Activated CD4-positive, alpha-beta memory T cell treated with anti-CD3 and anti-CD28 coated beads for 36 hours (primary cell): ENCODE results near the gene PHB1. TPM values are rescaled to one million over a fixed set of nuclear protein-coding genes. Genes with fewer than 3 reads are reported as not detected.

Source experiments
- CTCF ChIA-PET: fragments of 350-600 bp; sonication (Branson Sonifier 250); formaldehyde crosslinking; loops from one replicate; lab custom pipeline; 2021; ENCODE audit warnings: antibody characterized with exemption, inconsistent platforms; lab: Charles Lee
- POLR2A ChIA-PET: fragments of 350-600 bp; sonication (Branson Sonifier 250); formaldehyde crosslinking; loops from one replicate; lab custom pipeline; 2021; ENCODE audit warnings: antibody characterized with exemption; lab: Charles Lee
- DNase-seq: peaks from one replicate; pipeline ENCODE4 v3.0.0-alpha.2; 2020
- H3K27ac Mint-ChIP-seq: one replicate; pipeline ENCODE4 v1.8.0; 2021; ENCODE audit warnings: mixed read lengths
- H3K27me3 Mint-ChIP-seq: one replicate; pipeline ENCODE4 v1.8.0; 2021; ENCODE audit warnings: mixed read lengths
- H3K36me3 Mint-ChIP-seq: one replicate; pipeline ENCODE4 v1.8.0; 2021; ENCODE audit warnings: mixed read lengths
- H3K4me1 Mint-ChIP-seq: one replicate; pipeline ENCODE4 v1.8.0; 2021; ENCODE audit warnings: low read depth, mixed read lengths
- H3K4me3 Mint-ChIP-seq: one replicate; pipeline ENCODE4 v1.8.0; 2021; ENCODE audit warnings: mild to moderate bottlenecking, mixed read lengths
- H3K9me3 Mint-ChIP-seq: one replicate; pipeline ENCODE4 v1.8.0; 2021; ENCODE audit warnings: mixed read lengths
- intact Hi-C: fragments of 100-400 bp; cut with micrococcal nuclease; formaldehyde crosslinking; loops from one replicate; pipeline ENCODE4 v1.15.1; 2023
- total RNA-seq, 2 experiments: library from RNA; stranded (reverse); gene quantifications; one replicate each; pipeline ENCODE4 v1.2.3, GENCODE V29; 2021

PHB1 gene
- total RNA-seq: 100 to 1,000 TPM; 280 to 295 TPM

- ChIA-PET CTCF (interaction anchor here (0.7 to 8.8 kb wide), 7 partner anchors 46 to 291 kb away, joined by 3 to 167 read pairs (median 3); no protein-coding TSS in a partner anchor), POLR2A (no interaction called here)
- H3K27ac Mint-ChIP-seq: peak within 1 kb of the TSS; percentile 76
- H3K4me3 Mint-ChIP-seq: peak within 1 kb of the TSS; percentile 97
- H3K9me3 Mint-ChIP-seq: no peaks in the 10 kb centered on the region
- H3K4me1 Mint-ChIP-seq: peaks cover 19% of the 10 kb centered on the region
- H3K36me3 Mint-ChIP-seq: peaks cover 22% of the 10 kb centered on the region
- H3K27me3 Mint-ChIP-seq: no peaks in the 10 kb centered on the region
- intact Hi-C loops: loop anchor here (5.0 to 10.0 kb wide), 3 partner anchors 260 to 370 kb away; partner anchors contain the start of genes KAT7 and SPOP
- peak; percentile 98 for DNase-seq
These were observed at the start of gene PHB1 for GRCh38 chr17:49414622-49415350. Gene PHB1 (minus strand): TSS chr17:49414882. CDS start chr17:49413264, 1,618 bp downstream.

DNA sequence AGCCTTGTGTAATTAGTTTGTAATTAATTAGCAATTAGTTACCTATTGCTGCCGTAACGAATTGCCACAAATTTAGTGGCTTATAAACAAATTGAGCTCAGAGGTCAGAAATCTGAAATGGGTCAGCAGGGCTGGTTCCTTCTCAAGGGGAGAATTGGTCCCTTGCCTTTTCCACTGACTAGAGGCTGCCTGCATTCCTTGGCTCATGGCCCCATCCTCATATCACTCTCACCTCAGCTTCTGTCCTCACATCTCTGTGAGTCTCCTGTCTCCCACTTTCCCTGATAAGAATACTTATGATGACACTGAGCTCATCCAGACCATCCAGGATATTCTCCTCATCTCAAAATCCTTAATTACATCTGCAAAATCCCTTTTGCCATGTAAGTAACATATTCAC, 49.4 kb upstream of the PHB1 start:
- intact Hi-C loops: no loop called here
- Mint-ChIP-seq H3K4me1 (no peaks in the 10 kb centered on the region), H3K27me3 (peaks cover 37% of the 10 kb centered on the region), H3K36me3 (no peaks in the 10 kb centered on the region), H3K27ac (no peak overlapping the region), H3K4me3 (no peak overlapping the region), H3K9me3 (peaks cover 8% of the 10 kb centered on the region)
- CTCF ChIA-PET: interaction anchor here (1.3 kb wide), 1 partner anchor 32 kb away, joined by 3 read pairs; no protein-coding TSS in a partner anchor
- no peak for DNase-seq
- POLR2A ChIA-PET: no interaction called here

- no peaks in the 10 kb centered on the region for H3K4me1 Mint-ChIP-seq
- no peak overlapping the region for H3K4me3 Mint-ChIP-seq
- ChIA-PET CTCF (interaction anchor here (1.9 kb wide), 1 partner anchor 94 kb away, joined by 9 read pairs; no protein-coding TSS in a partner anchor), POLR2A (no interaction called here)
- H3K27ac Mint-ChIP-seq: no peak overlapping the region
- peaks cover 8% of the 10 kb centered on the region for H3K9me3 Mint-ChIP-seq
- no peak for DNase-seq
- peaks cover 40% of the 10 kb centered on the region for H3K27me3 Mint-ChIP-seq
- no peaks in the 10 kb centered on the region for H3K36me3 Mint-ChIP-seq
- intact Hi-C loops: no loop called here
These were observed 46.9 kb upstream of the PHB1 start for GRCh38 chr17:49461580-49461979.

DNA sequence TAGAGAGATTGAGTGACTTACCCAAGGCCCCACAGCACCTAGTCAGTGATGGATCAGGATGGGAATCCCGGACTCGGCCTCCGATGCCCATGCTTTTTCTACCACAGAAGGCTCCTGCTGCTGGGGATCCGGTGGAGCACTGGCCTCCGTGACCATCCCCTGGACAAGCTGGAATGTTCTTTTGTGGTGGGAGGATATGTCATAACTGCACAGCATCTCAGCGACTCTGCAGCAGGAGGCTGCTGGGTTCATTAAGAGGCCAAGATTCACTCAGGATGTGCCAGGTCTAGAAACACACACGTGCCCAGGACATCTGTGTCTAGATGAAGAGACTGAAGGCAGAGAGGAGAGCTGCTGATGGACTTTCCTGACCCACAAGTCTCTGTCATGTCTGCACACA, 45.7 kb upstream of the PHB1 start:
- H3K27me3 Mint-ChIP-seq: peaks cover 47% of the 10 kb centered on the region
- POLR2A ChIA-PET: no interaction called here
- H3K36me3 Mint-ChIP-seq: no peaks in the 10 kb centered on the region
- no peak overlapping the region for H3K4me3 Mint-ChIP-seq
- H3K9me3 Mint-ChIP-seq: peaks cover 8% of the 10 kb centered on the region
- no peaks in the 10 kb centered on the region for H3K4me1 Mint-ChIP-seq
- no peak overlapping the region for H3K27ac Mint-ChIP-seq
- DNase-seq: no peak
- CTCF ChIA-PET: interaction anchor here (0.6 to 1.9 kb wide), 3 partner anchors 37 to 96 kb away, joined by 3 to 9 read pairs (median 4); no protein-coding TSS in a partner anchor
- intact Hi-C loops: no loop called here

- no peaks in the 10 kb centered on the region for H3K4me1 Mint-ChIP-seq
- ChIA-PET POLR2A (no interaction called here), CTCF (no interaction called here)
- peaks cover 47% of the 10 kb centered on the region for H3K27me3 Mint-ChIP-seq
- H3K4me3 Mint-ChIP-seq: no peak overlapping the region
- intact Hi-C loops: no loop called here
- H3K9me3 Mint-ChIP-seq: peaks cover 8% of the 10 kb centered on the region
- no peak for DNase-seq
- no peaks in the 10 kb centered on the region for H3K36me3 Mint-ChIP-seq
- H3K27ac Mint-ChIP-seq: no peak overlapping the region
These were observed 44.8 kb upstream of the PHB1 start for GRCh38 chr17:49459401-49459984.

DNA sequence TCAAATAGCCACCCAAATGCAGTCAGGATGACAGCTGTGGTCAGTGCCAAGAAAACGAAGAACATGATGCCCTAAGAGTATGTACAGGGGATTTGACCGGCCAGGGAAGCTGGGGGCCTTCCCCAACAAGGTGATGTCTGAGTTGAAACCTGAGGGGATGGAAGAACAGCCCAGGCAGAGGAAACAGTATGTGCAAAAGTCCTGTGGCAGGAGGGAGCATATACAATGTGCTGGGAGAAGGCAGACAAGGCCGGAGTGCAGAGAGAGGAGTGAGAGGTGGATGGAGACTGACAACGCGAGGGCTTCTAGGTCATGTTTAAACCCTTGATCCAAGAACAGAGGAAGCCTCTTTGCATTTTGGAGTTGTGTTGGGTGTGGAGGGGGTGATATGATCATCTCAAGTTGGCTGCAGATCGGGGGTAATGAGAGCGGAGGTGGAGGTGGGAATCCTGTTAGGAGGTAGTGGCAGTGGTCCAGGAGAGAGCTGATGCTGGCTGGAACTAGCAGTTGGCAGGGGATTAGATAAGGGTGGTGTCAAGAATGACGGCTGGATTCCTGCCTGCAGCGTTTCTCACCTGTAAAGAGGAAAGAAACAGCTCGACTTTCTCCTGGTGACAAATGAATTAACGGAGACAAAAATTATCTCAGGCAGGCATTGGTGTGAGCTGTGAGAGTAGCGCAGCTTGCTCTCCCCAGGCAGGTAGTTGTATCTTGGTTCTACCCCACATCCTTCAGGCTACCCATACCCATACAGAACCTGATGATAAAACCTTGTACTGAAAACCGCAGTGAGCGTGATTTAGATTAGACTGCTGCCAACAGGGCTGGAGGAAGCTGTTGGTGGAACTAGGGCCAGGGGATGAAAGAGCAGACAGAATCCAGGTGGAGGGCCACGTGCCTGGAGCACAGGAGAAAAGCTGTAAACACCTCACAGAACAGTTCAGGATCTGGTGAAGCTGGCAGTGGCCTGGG, 43.2 kb upstream of the PHB1 start:
- Mint-ChIP-seq H3K36me3 (no peaks in the 10 kb centered on the region), H3K4me3 (no peak overlapping the region), H3K27me3 (peaks cover 36% of the 10 kb centered on the region), H3K4me1 (no peaks in the 10 kb centered on the region), H3K9me3 (no peaks in the 10 kb centered on the region), H3K27ac (no peak overlapping the region)
- intact Hi-C loops: no loop called here
- ChIA-PET POLR2A (no interaction called here), CTCF (interaction anchor here (1.6 kb wide), 1 partner anchor 39 kb away, joined by 4 read pairs; no protein-coding TSS in a partner anchor)
- no peak for DNase-seq

- Mint-ChIP-seq H3K27me3 (peaks cover 33% of the 10 kb centered on the region), H3K4me3 (no peak overlapping the region), H3K27ac (no peak overlapping the region), H3K4me1 (no peaks in the 10 kb centered on the region), H3K9me3 (no peaks in the 10 kb centered on the region), H3K36me3 (no peaks in the 10 kb centered on the region)
- ChIA-PET CTCF (interaction anchor here (0.6 to 1.7 kb wide), 3 partner anchors 25 to 165 kb away, joined by 3 to 4 read pairs (median 3); no protein-coding TSS in a partner anchor), POLR2A (no interaction called here)
- intact Hi-C loops: no loop called here
- no peak for DNase-seq
These were observed 41.7 kb upstream of the PHB1 start for GRCh38 chr17:49456183-49456965.

DNA sequence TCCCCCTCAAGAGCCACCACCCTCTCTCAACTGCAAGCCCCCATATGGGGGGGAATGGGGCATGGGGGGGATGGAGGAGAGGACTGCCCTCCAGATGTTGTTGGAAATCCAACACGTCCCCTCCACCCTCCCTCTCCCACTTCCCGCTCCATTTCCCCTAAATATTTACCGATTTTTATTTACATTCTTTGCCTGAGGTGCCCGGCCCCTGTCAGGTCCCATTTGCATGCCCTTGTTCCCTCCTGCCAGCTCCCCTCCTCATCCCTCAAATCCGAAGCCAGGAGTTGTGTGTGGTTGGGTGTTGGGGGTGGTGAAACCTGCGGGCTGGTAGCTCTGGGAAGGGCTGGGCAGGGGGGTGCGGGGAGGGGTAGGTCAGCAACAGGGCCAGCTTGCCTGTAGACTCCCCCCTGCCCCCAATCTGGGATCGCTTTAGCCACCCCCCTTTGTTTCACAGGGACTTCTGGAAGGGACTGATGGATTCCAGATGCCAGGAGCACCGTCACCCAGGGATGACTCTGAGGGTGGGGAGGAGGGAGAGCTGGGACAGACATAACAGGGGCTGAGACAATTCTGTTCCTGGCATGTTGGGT, 40.7 kb upstream of the PHB1 start:
- Mint-ChIP-seq H3K27ac (no peak overlapping the region), H3K27me3 (peaks cover 31% of the 10 kb centered on the region), H3K4me3 (no peak overlapping the region), H3K4me1 (peaks cover 2% of the 10 kb centered on the region), H3K9me3 (no peaks in the 10 kb centered on the region), H3K36me3 (no peaks in the 10 kb centered on the region)
- CTCF ChIA-PET: interaction anchor here (1.3 to 1.7 kb wide), 2 partner anchors 21 to 164 kb away, joined by 3 read pairs; no protein-coding TSS in a partner anchor
- DNase-seq: no peak
- POLR2A ChIA-PET: no interaction called here
- intact Hi-C loops: no loop called here

GRCh38 chr17:49454050-49454449, 39.4 kb upstream of the PHB1 start:
- intact Hi-C loops: no loop called here
- no peaks in the 10 kb centered on the region for H3K9me3 Mint-ChIP-seq
- H3K36me3 Mint-ChIP-seq: no peaks in the 10 kb centered on the region
- no peak for DNase-seq
- ChIA-PET POLR2A (no interaction called here), CTCF (interaction anchor here (1.3 to 3.1 kb wide), 2 partner anchors 19 to 102 kb away, joined by 3 to 13 read pairs; no protein-coding TSS in a partner anchor)
- peaks cover 22% of the 10 kb centered on the region for H3K27me3 Mint-ChIP-seq
- peaks cover 3% of the 10 kb centered on the region for H3K4me1 Mint-ChIP-seq
- H3K27ac Mint-ChIP-seq: no peak overlapping the region
- H3K4me3 Mint-ChIP-seq: no peak overlapping the region

DNA sequence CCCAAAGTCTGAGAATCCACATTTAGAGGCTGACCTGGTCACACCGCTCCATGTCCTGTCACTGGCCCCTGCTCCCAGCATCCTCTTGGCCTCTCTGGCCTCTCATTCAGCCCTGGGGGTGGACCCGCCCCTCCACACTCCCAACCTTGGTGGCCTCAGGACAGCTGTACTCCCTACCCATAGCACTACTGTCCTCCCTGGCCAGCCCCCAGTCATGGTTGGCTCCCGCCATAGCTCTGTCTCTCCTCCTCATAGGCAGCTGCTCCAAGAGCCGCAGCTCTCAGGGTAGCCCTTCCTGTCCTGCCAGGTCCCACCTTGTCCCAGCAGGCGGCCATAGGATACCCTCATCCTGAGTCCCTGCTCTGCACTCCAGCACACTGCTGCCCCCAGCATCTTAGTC, 38.0 kb upstream of the PHB1 start:
- Mint-ChIP-seq H3K9me3 (no peaks in the 10 kb centered on the region), H3K4me3 (no peak overlapping the region), H3K4me1 (peaks cover 3% of the 10 kb centered on the region), H3K27ac (no peak overlapping the region), H3K36me3 (no peaks in the 10 kb centered on the region), H3K27me3 (peaks cover 16% of the 10 kb centered on the region)
- intact Hi-C loops: no loop called here
- ChIA-PET CTCF (interaction anchor here (3.1 kb wide), 1 partner anchor 103 kb away, joined by 13 read pairs; no protein-coding TSS in a partner anchor), POLR2A (no interaction called here)
- no peak for DNase-seq

DNA sequence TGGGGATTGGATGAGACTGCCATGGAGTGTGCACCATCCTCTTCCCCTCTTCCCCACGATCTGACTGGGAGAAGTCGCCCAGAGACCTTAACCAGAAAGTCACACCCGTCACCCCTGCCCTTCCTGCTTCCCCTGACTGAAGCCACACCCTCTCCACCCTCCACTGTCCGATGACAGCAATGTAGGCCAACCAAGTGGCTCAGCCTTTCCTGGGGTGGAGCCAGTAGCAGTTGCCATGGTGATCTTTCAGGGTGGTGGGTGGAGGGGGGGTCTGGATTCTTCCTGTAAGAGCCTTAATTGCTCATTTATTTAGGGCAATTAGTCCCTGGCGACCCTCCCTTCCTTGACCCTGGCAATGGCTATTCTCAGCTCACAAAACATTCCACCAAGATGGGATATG, 37.5 kb upstream of the PHB1 start:
- peaks cover 3% of the 10 kb centered on the region for H3K4me1 Mint-ChIP-seq
- ChIA-PET CTCF (interaction anchor here (3.1 kb wide), 1 partner anchor 104 kb away, joined by 13 read pairs; no protein-coding TSS in a partner anchor), POLR2A (no interaction called here)
- H3K27ac Mint-ChIP-seq: no peak overlapping the region
- H3K27me3 Mint-ChIP-seq: peaks cover 11% of the 10 kb centered on the region
- no peak for DNase-seq
- intact Hi-C loops: no loop called here
- H3K4me3 Mint-ChIP-seq: no peak overlapping the region
- H3K9me3 Mint-ChIP-seq: no peaks in the 10 kb centered on the region
- no peaks in the 10 kb centered on the region for H3K36me3 Mint-ChIP-seq
